Stimulated activated CD4-positive, alpha-beta T cell treated with anti-CD3 and anti-CD28 coated beads, Interleukin-15, amount 100 ng/mL, for 48 hours (primary cell): ENCODE results near the gene ESRRA.
A peak's percentile ranks its signal among the peaks of the same experiment; 100 is the strongest.

Source experiments
- DNase-seq, 2 donors: peaks; one replicate each; pipeline ENCODE4 v3.0.0-alpha.2; 2020; ENCODE audit warnings: low read depth in 2 of 2

The ESRRA gene

GRCh38 chr11:64351136-64351631 lies 45.9 kb downstream of the ESRRA start:
- DNase-seq = no peak

GRCh38 chr11:64352099-64352994 lies 47.0 kb downstream of the ESRRA start:
- DNase-seq = no peak

GRCh38 chr11:64352995-64353714 lies 47.8 kb downstream of the ESRRA start:
- no peak for DNase-seq

GRCh38 chr11:64353715-64354506 lies 48.6 kb downstream of the ESRRA start:
- no peak for DNase-seq

- no peak for DNase-seq
Measured at GRCh38 chr11:64355078-64355940, 50.0 kb downstream of the ESRRA start.

- no peak for DNase-seq
Measured at GRCh38 chr11:64356498-64357411, 51.4 kb downstream of the ESRRA start.

GRCh38 chr11:64357446-64357845 lies 52.1 kb downstream of the ESRRA start:
- DNase-seq = no peak

GRCh38 chr11:64357904-64358535 lies 52.7 kb downstream of the ESRRA start:
- DNase-seq = peak in 1 of 2 donors; percentile 64

GRCh38 chr11:64358536-64358906 lies 53.2 kb downstream of the ESRRA start:
- DNase-seq = no peak

GRCh38 chr11:64358907-64359711 lies 53.8 kb downstream of the ESRRA start, which contains the start of gene RPS6KA4:
Gene RPS6KA4 (plus strand): TSS chr11:64359162. CDS start chr11:64359236, 74 bp downstream.
- no peak for DNase-seq

- DNase-seq = no peak
Measured at GRCh38 chr11:64359712-64360445, 54.6 kb downstream of the ESRRA start.

- no peak for DNase-seq
Measured at GRCh38 chr11:64360448-64360921, 55.2 kb downstream of the ESRRA start.

GRCh38 chr11:64361659-64362058 lies 56.3 kb downstream of the ESRRA start:
- no peak for DNase-seq

- no peak for DNase-seq
Measured at GRCh38 chr11:64362339-64362738, 57.0 kb downstream of the ESRRA start.

- DNase-seq = no peak
Measured at GRCh38 chr11:64364435-64364834, 59.1 kb downstream of the ESRRA start.

GRCh38 chr11:64364911-64365310 lies 59.6 kb downstream of the ESRRA start:
- no peak for DNase-seq
